ENCODE measurements around the gene PRUNE2.

The PRUNE2 gene

GRCh38 chr9:76886318-76886717, 19.6 kb downstream of the PRUNE2 start:
- TF ChIP-seq SIN3A (IDR thresholded peaks at IDR 0.05; ENCODE audit: borderline replicate concordance, insufficient read depth, low read length) = no peak
- TF ChIP-seq POLR2AphosphoS5 (IDR thresholded peaks at IDR 0.05; ENCODE audit: low read depth, low read length) = no peak
- TF ChIP-seq, protein P1, sequence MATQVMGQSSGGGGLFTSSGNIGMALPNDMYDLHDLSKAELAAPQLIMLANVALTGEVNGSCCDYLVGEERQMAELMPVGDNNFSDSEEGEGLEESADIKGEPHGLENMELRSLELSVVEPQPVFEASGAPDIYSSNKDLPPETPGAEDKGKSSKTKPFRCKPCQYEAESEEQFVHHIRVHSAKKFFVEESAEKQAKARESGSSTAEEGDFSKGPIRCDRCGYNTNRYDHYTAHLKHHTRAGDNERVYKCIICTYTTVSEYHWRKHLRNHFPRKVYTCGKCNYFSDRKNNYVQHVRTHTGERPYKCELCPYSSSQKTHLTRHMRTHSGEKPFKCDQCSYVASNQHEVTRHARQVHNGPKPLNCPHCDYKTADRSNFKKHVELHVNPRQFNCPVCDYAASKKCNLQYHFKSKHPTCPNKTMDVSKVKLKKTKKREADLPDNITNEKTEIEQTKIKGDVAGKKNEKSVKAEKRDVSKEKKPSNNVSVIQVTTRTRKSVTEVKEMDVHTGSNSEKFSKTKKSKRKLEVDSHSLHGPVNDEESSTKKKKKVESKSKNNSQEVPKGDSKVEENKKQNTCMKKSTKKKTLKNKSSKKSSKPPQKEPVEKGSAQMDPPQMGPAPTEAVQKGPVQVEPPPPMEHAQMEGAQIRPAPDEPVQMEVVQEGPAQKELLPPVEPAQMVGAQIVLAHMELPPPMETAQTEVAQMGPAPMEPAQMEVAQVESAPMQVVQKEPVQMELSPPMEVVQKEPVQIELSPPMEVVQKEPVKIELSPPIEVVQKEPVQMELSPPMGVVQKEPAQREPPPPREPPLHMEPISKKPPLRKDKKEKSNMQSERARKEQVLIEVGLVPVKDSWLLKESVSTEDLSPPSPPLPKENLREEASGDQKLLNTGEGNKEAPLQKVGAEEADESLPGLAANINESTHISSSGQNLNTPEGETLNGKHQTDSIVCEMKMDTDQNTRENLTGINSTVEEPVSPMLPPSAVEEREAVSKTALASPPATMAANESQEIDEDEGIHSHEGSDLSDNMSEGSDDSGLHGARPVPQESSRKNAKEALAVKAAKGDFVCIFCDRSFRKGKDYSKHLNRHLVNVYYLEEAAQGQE (IDR thresholded peaks at IDR 0.05; ENCODE audit: insufficient read depth in 1 of 2, low read depth in 2 of 2, low read length in 2 of 2) = no peak
- TF ChIP-seq FOXP2 (optimal IDR thresholded peaks at IDR 0.05; ENCODE audit: borderline replicate concordance, extremely low read depth, extremely low read length, insufficient read depth) = no peak
- no peak for TF ChIP-seq TAF1 (IDR thresholded peaks at IDR 0.05; ENCODE audit: borderline replicate concordance, insufficient read depth, low read length)

GRCh38 chr9:76884823-76885222, 21.1 kb downstream of the PRUNE2 start:
- TF ChIP-seq POLR2AphosphoS5 (IDR thresholded peaks at IDR 0.05; ENCODE audit: low read depth, low read length) (no peak), FOXP2 (optimal IDR thresholded peaks at IDR 0.05; ENCODE audit: borderline replicate concordance, extremely low read depth, extremely low read length, insufficient read depth) (no peak), SIN3A (IDR thresholded peaks at IDR 0.05; ENCODE audit: borderline replicate concordance, insufficient read depth, low read length) (no peak), TAF1 (IDR thresholded peaks at IDR 0.05; ENCODE audit: borderline replicate concordance, insufficient read depth, low read length) (no peak)
- TF ChIP-seq, protein P1 (IDR thresholded peaks at IDR 0.05; ENCODE audit: insufficient read depth in 1 of 2, low read depth in 2 of 2, low read length in 2 of 2) = no peak

- TF ChIP-seq, protein P1 (IDR thresholded peaks at IDR 0.05; ENCODE audit: insufficient read depth in 1 of 2, low read depth in 2 of 2, low read length in 2 of 2) = no peak
- no peak for TF ChIP-seq TAF1 (IDR thresholded peaks at IDR 0.05; ENCODE audit: borderline replicate concordance, insufficient read depth, low read length)
- TF ChIP-seq FOXP2 (optimal IDR thresholded peaks at IDR 0.05; ENCODE audit: borderline replicate concordance, extremely low read depth, extremely low read length, insufficient read depth) = no peak
- no peak for TF ChIP-seq POLR2AphosphoS5 (IDR thresholded peaks at IDR 0.05; ENCODE audit: low read depth, low read length)
- no peak for TF ChIP-seq SIN3A (IDR thresholded peaks at IDR 0.05; ENCODE audit: borderline replicate concordance, insufficient read depth, low read length)
These were observed 22.5 kb downstream of the PRUNE2 start for GRCh38 chr9:76883341-76883855.

DNA sequence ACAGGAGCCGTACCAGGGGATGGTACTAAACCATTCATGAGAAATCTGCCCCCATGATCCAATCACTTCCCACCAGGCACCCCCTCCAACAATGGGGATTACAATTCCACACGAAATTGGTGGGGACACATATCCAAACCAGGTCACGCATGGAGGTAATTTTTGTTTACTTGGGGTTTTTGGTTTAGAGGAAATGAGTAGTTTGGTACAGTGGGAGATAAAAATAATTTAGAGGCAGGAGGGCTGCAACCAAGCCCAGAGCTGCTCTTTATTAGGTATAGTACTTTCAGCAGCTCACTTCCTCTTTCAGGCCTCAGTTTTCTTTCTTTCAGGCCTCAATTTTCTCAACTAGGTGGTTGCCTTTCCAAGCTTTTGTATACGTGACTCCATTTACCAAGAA, 23.2 kb downstream of the PRUNE2 start:
- TF ChIP-seq TAF1 (IDR thresholded peaks at IDR 0.05; ENCODE audit: borderline replicate concordance, insufficient read depth, low read length) (no peak), FOXP2 (optimal IDR thresholded peaks at IDR 0.05; ENCODE audit: borderline replicate concordance, extremely low read depth, extremely low read length, insufficient read depth) (no peak)
- TF ChIP-seq, protein P1 (IDR thresholded peaks at IDR 0.05; ENCODE audit: insufficient read depth in 1 of 2, low read depth in 2 of 2, low read length in 2 of 2) = no peak

GRCh38 chr9:76880210-76880609, 25.7 kb downstream of the PRUNE2 start:
- TF ChIP-seq TAF1 (IDR thresholded peaks at IDR 0.05; ENCODE audit: borderline replicate concordance, insufficient read depth, low read length) (no peak), POLR2AphosphoS5 (IDR thresholded peaks at IDR 0.05; ENCODE audit: low read depth, low read length) (no peak), FOXP2 (optimal IDR thresholded peaks at IDR 0.05; ENCODE audit: borderline replicate concordance, extremely low read depth, extremely low read length, insufficient read depth) (no peak), SIN3A (IDR thresholded peaks at IDR 0.05; ENCODE audit: borderline replicate concordance, insufficient read depth, low read length) (no peak)
- TF ChIP-seq, protein P1 (IDR thresholded peaks at IDR 0.05; ENCODE audit: insufficient read depth in 1 of 2, low read depth in 2 of 2, low read length in 2 of 2) = no peak
